HS-27A (cell line): Measurements from ENCODE around the gene ZNF512.
"Not testable (repeated sequence)": the region's sequence is repeated elsewhere in the genome, so short reads cannot be mapped to it uniquely, and the experiment has no call there.

ENCODE experiments used
- DNase-seq: peaks from one replicate; pipeline ENCODE4 v3.0.0-alpha.2; 2012; ENCODE audit warnings: low read depth, missing footprints

ZNF512 gene

DNA sequence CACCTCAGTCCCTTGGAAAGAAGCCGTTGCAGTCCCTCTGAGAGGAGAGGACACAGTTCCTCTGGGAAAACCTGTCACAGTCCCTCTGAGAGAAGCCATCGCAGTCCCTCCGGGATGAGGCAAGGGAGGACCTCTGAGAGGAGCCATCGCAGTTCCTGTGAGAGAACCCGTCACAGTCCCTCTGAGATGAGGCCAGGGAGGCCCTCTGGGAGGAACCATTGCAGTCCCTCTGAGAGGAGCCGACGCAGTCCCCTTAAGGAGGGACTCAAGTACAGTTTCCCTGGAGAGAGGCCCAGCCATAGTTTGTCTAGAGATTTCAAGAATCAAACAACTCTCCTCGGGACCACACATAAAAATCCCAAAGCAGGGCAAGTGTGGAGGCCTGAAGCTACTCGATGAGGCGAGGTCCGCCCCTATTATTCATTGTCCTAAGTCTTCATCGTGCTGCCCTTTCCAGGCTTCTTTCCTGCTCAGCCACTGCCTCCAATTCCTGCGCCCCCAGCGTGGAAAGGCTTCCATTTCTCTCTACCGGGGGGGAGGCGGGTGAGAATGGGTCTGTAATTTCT is 630 bp upstream of the ZNF512 start:
- no peak for DNase-seq

DNA sequence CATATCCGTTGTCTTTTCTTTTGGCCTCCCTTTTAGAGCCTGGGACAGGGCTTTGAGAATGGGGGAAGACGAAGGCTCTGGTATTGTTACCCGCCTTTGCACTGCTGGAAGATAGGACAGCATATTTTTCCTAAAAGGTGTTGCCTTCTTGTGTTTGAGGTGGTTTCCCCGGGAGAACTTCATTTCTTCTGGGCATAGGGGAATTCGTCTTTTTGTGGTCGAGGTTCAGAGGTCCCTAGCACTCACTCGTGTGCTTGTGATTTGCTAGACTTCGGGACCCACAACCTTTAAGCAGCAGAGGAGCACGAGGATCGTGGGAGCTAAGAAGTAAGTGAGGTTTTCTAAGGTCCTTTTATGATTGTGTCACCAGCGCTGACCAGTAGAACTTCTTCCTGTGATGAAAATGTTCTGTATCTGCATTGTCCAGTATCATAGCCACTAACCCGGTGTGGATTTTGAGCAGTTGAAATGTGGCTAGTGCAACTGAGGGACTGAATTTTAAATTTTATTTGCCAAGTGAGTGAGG is 611 bp downstream of the ZNF512 start:
- no peak for DNase-seq

DNA sequence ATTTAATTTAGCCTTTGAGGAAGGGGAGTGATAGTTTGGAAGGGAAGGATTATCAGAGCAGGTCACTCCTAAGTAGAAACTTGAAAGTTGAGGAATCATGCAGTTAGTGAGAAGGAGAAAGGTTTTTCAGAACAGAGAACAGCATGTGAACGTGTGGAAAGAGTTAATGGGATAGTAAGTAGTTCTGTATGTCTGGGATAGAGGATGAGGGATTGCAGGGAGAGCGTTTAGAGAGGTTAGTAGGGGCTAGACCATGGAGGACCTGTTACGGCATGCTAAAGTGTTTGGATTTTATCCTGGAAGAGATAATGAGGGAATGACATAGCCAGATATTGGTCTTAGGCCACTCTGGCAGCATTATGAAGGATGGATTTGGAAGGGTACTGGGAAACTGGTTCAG is 1.8 kb downstream of the ZNF512 start:
- no peak for DNase-seq

- DNase-seq = no peak
Observed at GRCh38 chr2:27587025-27587424, 4.2 kb downstream of the ZNF512 start.

DNA sequence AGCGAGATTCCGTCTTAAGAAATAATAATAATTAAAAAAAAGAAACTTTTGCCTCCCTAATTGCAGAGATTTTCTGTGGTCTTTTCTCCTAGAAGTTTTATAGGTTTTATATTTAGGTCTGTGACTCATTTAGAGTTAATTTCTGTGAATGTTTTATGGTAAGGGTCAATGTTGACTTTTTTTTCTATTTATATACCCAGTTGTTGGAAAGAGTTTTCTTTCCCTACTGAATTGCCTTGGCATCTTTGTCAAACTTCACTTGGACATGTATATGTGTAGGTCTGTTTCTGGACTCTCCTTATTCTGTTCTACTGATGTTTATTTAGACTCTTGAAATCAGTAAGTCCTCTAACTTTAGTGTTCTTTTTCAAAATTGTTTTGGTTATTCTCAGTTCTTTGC is 5.5 kb downstream of the ZNF512 start:
- no peak for DNase-seq

GRCh38 chr2:27591745-27592144 is 8.9 kb downstream of the ZNF512 start:
- no peak for DNase-seq

DNA sequence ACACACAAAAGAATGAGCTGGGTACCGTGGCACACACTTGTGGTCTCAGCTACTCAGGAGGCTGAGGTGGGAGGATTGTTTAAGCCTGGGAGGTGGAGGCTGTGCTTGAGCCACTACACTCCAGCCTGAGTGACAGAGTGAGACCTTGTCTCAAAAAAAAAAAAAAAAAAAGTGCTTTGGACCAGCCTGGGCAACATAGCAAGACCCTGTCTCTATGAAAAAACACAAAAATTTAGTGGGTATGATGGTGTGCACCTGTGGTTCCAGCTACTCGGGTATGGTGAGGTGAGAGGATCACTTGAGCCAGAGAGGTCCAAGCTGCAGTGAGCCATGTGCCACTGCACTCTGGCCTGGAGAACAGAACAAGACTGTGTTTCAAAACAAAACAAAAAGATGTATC is 10.4 kb downstream of the ZNF512 start:
- no peak for DNase-seq

DNA sequence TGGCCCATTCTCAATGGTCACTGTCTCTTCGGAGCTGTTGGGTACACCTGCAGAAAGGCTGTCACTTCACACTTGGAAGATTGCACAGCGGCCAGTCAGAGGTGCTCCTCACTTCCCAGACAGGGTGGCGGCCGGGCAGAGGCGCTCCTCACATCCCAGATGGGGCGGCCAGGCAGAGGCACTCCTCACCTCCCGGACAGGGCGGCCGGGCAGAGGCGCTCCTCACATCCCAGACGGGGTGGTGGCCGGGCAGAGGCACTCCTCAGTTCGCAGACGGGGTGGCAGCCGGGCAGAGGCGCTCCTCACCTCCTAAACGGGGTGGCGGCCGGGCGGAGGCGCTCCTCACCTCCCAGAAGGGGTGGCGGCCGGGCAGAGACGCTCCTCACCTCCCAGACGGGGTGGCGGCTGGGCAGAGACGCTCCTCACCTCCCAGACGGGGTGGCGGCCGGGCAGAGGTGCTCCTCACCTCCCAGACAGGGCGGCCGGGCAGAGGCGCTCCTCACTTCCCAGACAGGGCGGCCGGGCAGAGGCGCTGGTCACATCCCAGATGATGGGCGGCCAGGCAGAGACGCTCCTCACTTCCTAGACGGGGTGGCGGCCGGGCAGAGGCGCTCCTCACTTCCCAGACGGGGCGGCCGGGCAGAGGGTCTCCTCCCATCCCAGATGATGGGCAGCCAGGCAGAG is 11.3 kb downstream of the ZNF512 start:
- DNase-seq = not testable (repeated sequence)

GRCh38 chr2:27595412-27595811 is 12.6 kb downstream of the ZNF512 start:
- not testable (repeated sequence) for DNase-seq

GRCh38 chr2:27596627-27597026 is 13.8 kb downstream of the ZNF512 start:
- DNase-seq = no peak

- no peak for DNase-seq
Observed at GRCh38 chr2:27606611-27607010, 23.8 kb downstream of the ZNF512 start.

GRCh38 chr2:27613985-27614384 is 31.1 kb downstream of the ZNF512 start:
- DNase-seq = no peak

DNA sequence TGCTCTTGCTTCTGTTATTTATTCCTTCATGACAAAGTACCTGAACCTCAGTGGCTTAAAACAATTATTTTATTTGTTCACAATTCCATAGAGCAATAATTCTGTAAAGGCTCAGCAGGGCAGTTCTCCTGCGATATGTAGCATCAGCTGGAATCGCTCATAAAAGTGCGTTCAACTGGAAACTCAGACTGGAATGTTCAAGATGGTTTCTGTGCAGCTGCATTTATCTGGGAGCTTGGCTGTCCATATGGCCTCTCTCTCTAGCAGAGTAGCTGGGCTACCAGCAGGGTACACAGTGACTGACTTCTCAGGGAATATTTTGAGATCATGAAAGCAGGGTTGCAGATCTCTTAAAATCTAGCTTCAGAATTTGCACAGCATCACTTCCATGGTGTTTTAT is 32.5 kb downstream of the ZNF512 start:
- DNase-seq = no peak

DNA sequence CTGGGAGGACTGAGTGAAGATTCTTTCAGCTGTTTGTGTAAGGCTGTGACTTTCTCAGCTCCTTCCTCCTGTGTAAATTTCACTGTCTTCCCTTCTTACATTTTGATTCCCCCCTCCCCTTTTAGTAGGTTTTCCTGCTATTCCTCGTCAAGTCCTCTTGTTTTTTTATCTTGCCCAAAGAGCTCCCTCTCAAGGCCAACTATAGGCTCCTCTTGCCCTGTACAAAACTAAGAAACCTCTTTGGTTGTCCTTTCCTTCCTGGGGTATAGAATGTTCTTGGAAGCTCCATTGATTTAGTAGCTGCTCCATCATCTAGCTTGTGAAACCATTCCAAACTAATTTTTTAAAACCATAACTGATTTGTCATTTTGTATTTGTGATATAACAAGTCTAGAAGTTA is 38.7 kb downstream of the ZNF512 start:
- DNase-seq = no peak

DNA sequence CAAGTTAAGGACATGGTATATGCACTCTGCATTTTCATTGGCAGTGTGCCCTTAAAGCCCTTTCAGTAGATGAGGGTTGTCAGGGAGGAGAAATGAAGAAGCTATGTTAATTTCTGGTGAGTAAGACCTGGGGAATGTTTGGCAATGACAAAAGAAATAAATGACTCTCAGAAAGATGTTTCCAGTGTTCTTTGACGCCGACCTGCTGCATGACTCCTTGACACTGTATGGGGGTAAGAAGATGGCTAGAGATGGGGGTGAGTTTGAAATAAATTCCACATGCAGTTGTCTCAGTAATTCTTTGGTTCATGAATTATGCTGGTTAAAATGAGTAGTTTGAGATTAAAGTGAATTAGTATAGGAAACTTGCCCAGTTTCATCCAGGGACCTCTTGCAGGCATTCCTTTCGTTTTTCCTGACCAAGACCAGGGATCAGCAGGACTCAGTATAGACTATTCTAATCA is 40.1 kb downstream of the ZNF512 start:
- no peak for DNase-seq

DNA sequence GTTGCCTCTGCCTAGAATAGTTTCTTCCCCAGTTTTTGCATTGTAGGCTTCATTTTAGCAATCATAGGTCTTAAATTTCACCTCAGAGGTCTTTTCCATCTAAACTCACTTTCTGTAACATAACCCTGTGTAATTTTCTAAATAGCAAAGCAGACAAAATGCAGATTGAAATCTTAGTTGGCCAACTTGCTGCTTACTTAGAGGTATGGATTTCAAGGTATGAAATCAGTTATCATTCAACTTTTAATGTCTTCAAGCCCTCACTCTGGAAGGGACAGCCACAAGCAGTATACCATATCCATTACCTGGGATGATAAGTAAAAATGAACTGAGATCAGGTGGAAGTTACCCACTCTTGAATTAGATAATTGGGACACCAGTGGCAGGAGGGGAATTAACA is 42.1 kb downstream of the ZNF512 start:
- no peak for DNase-seq

DNA sequence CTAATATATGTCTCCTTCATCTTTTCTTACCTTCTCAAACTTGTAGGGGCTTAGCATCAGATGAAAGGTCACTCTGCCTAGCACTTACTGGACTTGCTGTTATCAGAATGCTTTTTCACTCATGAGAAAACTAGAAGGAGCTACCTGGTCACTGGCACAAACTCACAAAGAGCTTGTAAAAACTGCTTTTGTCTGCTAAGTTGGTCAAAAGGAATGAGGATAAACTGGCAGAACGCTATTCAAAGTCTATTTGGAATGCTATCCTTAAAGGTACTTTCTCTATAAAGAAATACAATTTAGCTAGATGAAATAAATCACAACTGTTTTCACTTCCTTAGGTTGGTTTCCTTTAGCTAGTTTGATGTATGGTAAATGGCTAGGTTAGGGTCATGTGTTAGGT is 43.5 kb downstream of the ZNF512 start:
- DNase-seq = not testable (repeated sequence)

DNA sequence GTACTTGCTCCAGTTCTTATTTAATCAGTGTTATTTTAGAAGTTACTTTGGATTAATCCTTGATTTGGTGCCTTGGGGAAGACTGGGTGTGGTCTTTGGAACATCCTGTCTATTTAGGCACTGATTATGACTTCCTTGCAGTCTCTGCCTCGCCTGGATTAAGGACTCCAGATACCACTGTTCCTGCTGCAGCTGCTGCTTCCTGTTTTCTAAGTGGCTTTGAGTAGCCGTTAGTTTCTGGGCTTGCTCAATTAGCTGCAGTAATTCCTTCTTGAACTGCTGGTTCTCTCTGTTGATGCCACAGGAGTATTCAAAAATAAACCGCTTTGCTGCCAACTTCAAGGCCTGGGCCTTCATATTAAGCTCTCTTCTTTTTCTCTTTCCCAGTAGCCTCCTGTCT is 44.1 kb downstream of the ZNF512 start:
- not testable (repeated sequence) for DNase-seq

- DNase-seq = peak; percentile 33
Observed at GRCh38 chr2:27627963-27628766, 45.3 kb downstream of the ZNF512 start.

GRCh38 chr2:27628767-27629709 is 46.2 kb downstream of the ZNF512 start, which contains the start of the genes CCDC121 and GPN1:
Gene CCDC121 (minus strand): TSS chr2:27629012. CDS start chr2:27627799, 1,213 bp downstream.
Gene GPN1 (plus strand): TSS chr2:27629050. CDS start chr2:27629059, 9 bp downstream.
- peak; percentile 73 for DNase-seq

GRCh38 chr2:27630257-27630656 is 47.4 kb downstream of the ZNF512 start:
- not testable (repeated sequence) for DNase-seq
